HepG2 (cell line): Measurements from ENCODE around the gene MRPL34. TPM values are rescaled to one million over a fixed set of nuclear protein-coding genes. Genes with fewer than 3 reads are reported as not detected.
A peak's percentile ranks its signal among the peaks of the same experiment; 100 is the strongest.

Source experiments
- CBFB ChIP-seq: sonication (generic); formaldehyde crosslinking; IDR thresholded peaks from 2 replicates; pipeline ENCODE4 v1.4.0; 2020; ENCODE audit warnings: missing genetic modification reagents
- DPF2 ChIP-seq: sonication (generic); formaldehyde crosslinking; IDR thresholded peaks from 2 replicates; pipeline ENCODE4 v1.4.0; 2020; ENCODE audit warnings: mild to moderate bottlenecking, low read depth, missing genetic modification reagents, borderline replicate concordance
- KLF16 ChIP-seq, 2 experiments: sonication (generic) in 1 of 2; formaldehyde crosslinking in 1 of 2; IDR thresholded peaks; 2 replicates each; pipeline versions ENCODE4 v1.6.1 to v1.8.0; 2016 to 2023; ENCODE audit warnings: missing genetic modification reagents in 2 of 2, missing compliant biosample characterization in 1 of 2
- KMT2A ChIP-seq: sonication (generic); formaldehyde crosslinking; IDR thresholded peaks from 2 replicates; pipeline ENCODE4 v1.4.0; 2020; ENCODE audit warnings: missing genetic modification reagents
- MNT ChIP-seq: fragments of 450-650 bp; IDR thresholded peaks from 2 replicates; pipeline ENCODE4 v1.6.1; 2016
- PBX2 ChIP-seq: IDR thresholded peaks from 2 replicates; pipeline ENCODE4 v1.6.1; 2016; ENCODE audit warnings: control low read depth
- PHF20 ChIP-seq: sonication (generic); formaldehyde crosslinking; IDR thresholded peaks from 2 replicates; pipeline ENCODE4 v1.5.0; 2020; ENCODE audit warnings: mild to moderate bottlenecking, missing genetic modification reagents
- SIX4 ChIP-seq: sonication (generic); formaldehyde crosslinking; IDR thresholded peaks from 2 replicates; pipeline ENCODE4 v1.4.0; 2020; ENCODE audit warnings: missing genetic modification reagents
- SRF ChIP-seq: IDR thresholded peaks from 2 replicates; pipeline ENCODE4 v1.6.1; 2011; ENCODE audit warnings: mild to moderate bottlenecking, low read depth, low read length, moderate library complexity
- SUZ12 ChIP-seq: fragments of 150-350 bp; IDR thresholded peaks from 2 replicates; pipeline ENCODE4 v1.6.1; 2014; ENCODE audit warnings: low read depth, low read length
- ZBED4 ChIP-seq: sonication (generic); formaldehyde crosslinking; IDR thresholded peaks from 2 replicates; pipeline ENCODE4 v1.4.0; 2020; ENCODE audit warnings: missing genetic modification reagents, borderline replicate concordance
- ZBTB46 ChIP-seq: sonication (generic); formaldehyde crosslinking; IDR thresholded peaks from 2 replicates; pipeline ENCODE4 v1.4.0; 2020; ENCODE audit warnings: mild to moderate bottlenecking, missing genetic modification reagents, borderline replicate concordance
- ZNF276 ChIP-seq: sonication (generic); formaldehyde crosslinking; IDR thresholded peaks from 2 replicates; pipeline ENCODE4 v1.4.0; 2020; ENCODE audit warnings: mild to moderate bottlenecking, low read depth, missing genetic modification reagents
- ZNF281 ChIP-seq: sonication (generic); formaldehyde crosslinking; IDR thresholded peaks from 2 replicates; pipeline ENCODE4 v1.4.0; 2020; ENCODE audit warnings: missing genetic modification reagents, borderline replicate concordance
- ZNF576 ChIP-seq: sonication (generic); formaldehyde crosslinking; IDR thresholded peaks from 2 replicates; pipeline ENCODE4 v1.4.0; 2020; ENCODE audit warnings: mild to moderate bottlenecking, missing genetic modification reagents
- ZNF577 ChIP-seq: sonication (generic); formaldehyde crosslinking; IDR thresholded peaks from 2 replicates; pipeline ENCODE4 v1.4.0; 2020; ENCODE audit warnings: mild to moderate bottlenecking, low read depth, missing genetic modification reagents, borderline replicate concordance
- ZSCAN12 ChIP-seq: sonication (generic); formaldehyde crosslinking; IDR thresholded peaks from 2 replicates; pipeline ENCODE4 v1.9.0; 2021; ENCODE audit warnings: mild to moderate bottlenecking, missing genetic modification reagents
- polyA plus RNA-seq, 8 experiments: library from polyadenylated mRNA; depleted of rRNA in 3 of 8; stranded (reverse) in 7 of 8; unstranded in 1 of 8; fragments of >200 nt; fragmentation: Illumina TruSeq in 4 of 8; extraction: Trizol in 4 of 8; gene quantifications; 2 replicates each; pipeline versions ENCODE4 v1.2.1 to v1.2.3, GENCODE V29; 2011 to 2016; ENCODE audit warnings: low read depth in 4 of 8, missing spikeins in 1 of 8, mixed read lengths in 1 of 8; ENCODE audit not compliant: insufficient read depth in 1 of 8
- total RNA-seq, 5 experiments: library from RNA; depleted of rRNA; stranded (reverse); fragments of >200 nt; fragmentation: Illumina TruSeq; extraction: Trizol; gene quantifications; 2 replicates each; pipeline ENCODE4 v1.2.3, GENCODE V29; 2016; ENCODE audit warnings: low read depth in 1 of 5

Gene MRPL34
- total and polyA plus RNA-seq, 2 of the 13 experiments (the other 11 are each of a cell fraction or from before 2014, with no cell fraction given), result 74.0 to 77.3 TPM

GRCh38 chr19:17289489-17289888 is 16.2 kb upstream of the MRPL34 start (continued):
- TF ChIP-seq ZNF576 (CRISPR knock-in tag), result no peak
- no peak for TF ChIP-seq ZBED4 (CRISPR knock-in tag)
- TF ChIP-seq ZBTB46 (CRISPR knock-in tag), result no peak
- no peak for TF ChIP-seq SUZ12
- no peak for TF ChIP-seq PHF20
- TF ChIP-seq ZSCAN12 (CRISPR knock-in tag), result no peak
- no peak for TF ChIP-seq ZNF276 (CRISPR knock-in tag)
- TF ChIP-seq KLF16 (CRISPR knock-in tag; IDR thresholded peaks at IDR 0.05), result no peak
- TF ChIP-seq CBFB, result no peak
- TF ChIP-seq MNT, result no peak
- TF ChIP-seq ZNF281 (CRISPR knock-in tag), result no peak
- peak; percentile 88 for TF ChIP-seq PBX2 (CRISPR knock-in tag)
- TF ChIP-seq ZNF577 (CRISPR knock-in tag), result no peak
- TF ChIP-seq SRF, result no peak
- no peak for TF ChIP-seq KMT2A (CRISPR knock-in tag)
- TF ChIP-seq DPF2 (CRISPR knock-in tag), result no peak
- no peak for TF ChIP-seq SIX4 (CRISPR knock-in tag)
